ENCODE measurements around the gene ZBTB16. TPM values are rescaled to one million over a fixed set of nuclear protein-coding genes. Genes with fewer than 3 reads are reported as not detected.

Gene ZBTB16
- total and polyA plus RNA-seq, 2 of the 4 experiments (the other 2 are of a cell fraction): not detected

DNA sequence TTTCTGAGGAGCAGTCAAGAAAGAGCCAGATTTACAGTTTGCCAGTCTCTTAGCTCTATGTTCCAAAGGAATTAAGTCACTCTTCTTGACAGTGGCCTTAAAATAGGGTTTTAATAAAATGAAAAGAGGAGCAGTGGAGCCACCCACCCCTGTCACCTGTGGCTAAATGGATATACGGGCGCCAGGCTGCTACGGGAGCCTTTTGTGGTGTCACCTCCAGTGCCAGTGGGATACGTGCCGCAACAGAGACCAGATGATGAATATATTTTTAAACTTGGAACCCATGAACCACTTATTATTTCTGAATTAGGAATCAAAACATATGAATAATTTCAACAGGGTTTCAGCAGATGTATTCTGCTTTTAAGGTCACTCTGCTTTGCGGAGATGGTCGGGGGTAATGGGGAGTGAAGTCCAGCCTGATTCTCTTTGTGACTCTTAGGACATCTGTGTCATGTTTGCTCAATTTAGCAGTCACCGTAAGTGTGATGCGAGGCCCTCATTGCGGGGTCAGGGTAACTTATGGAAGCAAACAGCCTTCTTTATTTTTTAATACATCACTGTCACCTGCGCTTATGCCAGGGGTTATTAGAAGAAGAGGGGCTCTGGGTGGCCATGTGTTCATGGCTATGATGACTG is 64.3 kb downstream of the ZBTB16 start:
- H2BK5ac ChIP-seq (ENCODE audit: low read depth, low read length, poor library complexity, severe bottlenecking): no peak overlapping the region
- no peak overlapping the region for H3K27ac ChIP-seq (ENCODE audit: insufficient read depth, low read length)
- ChIA-PET CTCF (no interaction called here), POLR2A (ENCODE audit: unreplicated experiment) (no interaction called here)
- DNase-seq (no peak), ATAC-seq (ENCODE audit: low read depth) (no peak)
- H3K9me3 ChIP-seq (ENCODE audit: control insufficient read depth, insufficient read depth, low read length): no peaks in the 10 kb centered on the region
- no peaks in the 10 kb centered on the region for H3K9me1 ChIP-seq (ENCODE audit: insufficient read depth, low read length)
- dilution Hi-C loops (cut with HindIII; ENCODE audit: low sequenced_read_pairs, unreplicated experiment) (no loop called here), in situ Hi-C loops (cut with MboI; ENCODE audit: low sequenced_read_pairs) (no loop called here), intact Hi-C loops (cut with micrococcal nuclease) (no loop called here)
- no peak overlapping the region for H3K9ac ChIP-seq (ENCODE audit: low read depth, low read length)
- no peak overlapping the region for H2AK5ac ChIP-seq (ENCODE audit: low read depth, low read length)
- H3K18ac ChIP-seq (ENCODE audit: low read depth, low read length): no peak overlapping the region
- no peaks in the 10 kb centered on the region for H3K79me1 ChIP-seq (ENCODE audit: low read depth in 1 of 2, low read length in 2 of 2)
- H3K4ac ChIP-seq (ENCODE audit: low read depth, low read length): no peak overlapping the region
- no peaks in the 10 kb centered on the region for H3K4me1 ChIP-seq (ENCODE audit: control insufficient read depth, insufficient read depth, low read length)
- no TSS peak for BruUV-seq (replicated peaks)
- H3K56ac ChIP-seq (ENCODE audit: extremely low read depth, insufficient read depth, low read length): no peak overlapping the region
- H2AFZ ChIP-seq (replicated peaks; ENCODE audit: low read length, poor library complexity): no peak overlapping the region
- no peak overlapping the region for H2BK120ac ChIP-seq (ENCODE audit: low read depth, low read length)
- H3K27me3 ChIP-seq (ENCODE audit: control insufficient read depth, insufficient read depth, low read length): peaks cover 10% of the 10 kb centered on the region
- no peak overlapping the region for H2BK20ac ChIP-seq (ENCODE audit: low read depth, low read length)
- no peaks in the 10 kb centered on the region for H3K36me3 ChIP-seq (ENCODE audit: control insufficient read depth, insufficient read depth, low read length)
- no peak overlapping the region for H2BK15ac ChIP-seq (ENCODE audit: low read depth, low read length)
- H3K14ac ChIP-seq (replicated peaks; ENCODE audit: low read depth, low read length): no peak overlapping the region
- no peak overlapping the region for H4K5ac ChIP-seq (ENCODE audit: low read depth, low read length)
- no peak overlapping the region for H3K23ac ChIP-seq (ENCODE audit: low read depth, low read length)
- no peak overlapping the region for H3K4me2 ChIP-seq (ENCODE audit: low read depth, low read length)
- no peak overlapping the region for H4K8ac ChIP-seq (ENCODE audit: low read depth in 2 of 2, low read length in 2 of 2)
- H2AK9ac ChIP-seq (replicated peaks; ENCODE audit: low read depth, low read length, poor library complexity): no peak overlapping the region
- H3K4me3 ChIP-seq (ENCODE audit: insufficient read depth, low read depth, low read length): no peak overlapping the region
- no peak overlapping the region for H4K91ac ChIP-seq (ENCODE audit: insufficient read depth, low read depth, low read length)
- no peak for TF ChIP-seq RFX5 (IDR thresholded peaks at IDR 0.05; ENCODE audit: low read depth, low read length)
- TF ChIP-seq FOS (IDR thresholded peaks at IDR 0.05; ENCODE audit: low read depth, low read length): no peak
- TF ChIP-seq NFE2L2 (IDR thresholded peaks at IDR 0.05; ENCODE audit: low read depth, low read length): no peak
- TF ChIP-seq BHLHE40 (IDR thresholded peaks at IDR 0.05; ENCODE audit: low read depth, low read length): no peak
- no peak for TF ChIP-seq USF2 (IDR thresholded peaks at IDR 0.05; ENCODE audit: low read depth, low read length)
- no peak for TF ChIP-seq MAZ (IDR thresholded peaks at IDR 0.05; ENCODE audit: borderline replicate concordance, low read depth, low read length)
- TF ChIP-seq CHD1 (IDR thresholded peaks at IDR 0.05; ENCODE audit: low read depth, low read length): no peak
- TF ChIP-seq, protein P1, sequence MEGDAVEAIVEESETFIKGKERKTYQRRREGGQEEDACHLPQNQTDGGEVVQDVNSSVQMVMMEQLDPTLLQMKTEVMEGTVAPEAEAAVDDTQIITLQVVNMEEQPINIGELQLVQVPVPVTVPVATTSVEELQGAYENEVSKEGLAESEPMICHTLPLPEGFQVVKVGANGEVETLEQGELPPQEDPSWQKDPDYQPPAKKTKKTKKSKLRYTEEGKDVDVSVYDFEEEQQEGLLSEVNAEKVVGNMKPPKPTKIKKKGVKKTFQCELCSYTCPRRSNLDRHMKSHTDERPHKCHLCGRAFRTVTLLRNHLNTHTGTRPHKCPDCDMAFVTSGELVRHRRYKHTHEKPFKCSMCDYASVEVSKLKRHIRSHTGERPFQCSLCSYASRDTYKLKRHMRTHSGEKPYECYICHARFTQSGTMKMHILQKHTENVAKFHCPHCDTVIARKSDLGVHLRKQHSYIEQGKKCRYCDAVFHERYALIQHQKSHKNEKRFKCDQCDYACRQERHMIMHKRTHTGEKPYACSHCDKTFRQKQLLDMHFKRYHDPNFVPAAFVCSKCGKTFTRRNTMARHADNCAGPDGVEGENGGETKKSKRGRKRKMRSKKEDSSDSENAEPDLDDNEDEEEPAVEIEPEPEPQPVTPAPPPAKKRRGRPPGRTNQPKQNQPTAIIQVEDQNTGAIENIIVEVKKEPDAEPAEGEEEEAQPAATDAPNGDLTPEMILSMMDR (conservative IDR thresholded peaks at IDR 0.05; ENCODE audit: low read depth, low read length): no peak
- TF ChIP-seq CEBPB (IDR thresholded peaks at IDR 0.05; ENCODE audit: low read depth, low read length): no peak
- TF ChIP-seq RAD21 (IDR thresholded peaks at IDR 0.05; ENCODE audit: low read length): no peak
- TF ChIP-seq MAFK (IDR thresholded peaks at IDR 0.05; ENCODE audit: low read depth, low read length): no peak
- TF ChIP-seq, protein P2, sequence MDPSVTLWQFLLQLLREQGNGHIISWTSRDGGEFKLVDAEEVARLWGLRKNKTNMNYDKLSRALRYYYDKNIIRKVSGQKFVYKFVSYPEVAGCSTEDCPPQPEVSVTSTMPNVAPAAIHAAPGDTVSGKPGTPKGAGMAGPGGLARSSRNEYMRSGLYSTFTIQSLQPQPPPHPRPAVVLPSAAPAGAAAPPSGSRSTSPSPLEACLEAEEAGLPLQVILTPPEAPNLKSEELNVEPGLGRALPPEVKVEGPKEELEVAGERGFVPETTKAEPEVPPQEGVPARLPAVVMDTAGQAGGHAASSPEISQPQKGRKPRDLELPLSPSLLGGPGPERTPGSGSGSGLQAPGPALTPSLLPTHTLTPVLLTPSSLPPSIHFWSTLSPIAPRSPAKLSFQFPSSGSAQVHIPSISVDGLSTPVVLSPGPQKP (IDR thresholded peaks at IDR 0.05; ENCODE audit: borderline replicate concordance, low read depth, low read length): no peak
- no peak for TF ChIP-seq POLR2A (IDR thresholded peaks at IDR 0.05; ENCODE audit: low read depth, low read length)
- WGBS, 2 experiments (ENCODE audit: extremely low coverage in 2 of 2, insufficient read length in 1 of 2): no CpG with 5 or more reads among the region's 11 CpGs
- H4K20me1 ChIP-seq (ENCODE audit: insufficient read depth, low read length): no peaks in the 10 kb centered on the region

Data from IMR-90 (cell line).